Measurements from ENCODE around the gene COBLL1.

Gene COBLL1

DNA sequence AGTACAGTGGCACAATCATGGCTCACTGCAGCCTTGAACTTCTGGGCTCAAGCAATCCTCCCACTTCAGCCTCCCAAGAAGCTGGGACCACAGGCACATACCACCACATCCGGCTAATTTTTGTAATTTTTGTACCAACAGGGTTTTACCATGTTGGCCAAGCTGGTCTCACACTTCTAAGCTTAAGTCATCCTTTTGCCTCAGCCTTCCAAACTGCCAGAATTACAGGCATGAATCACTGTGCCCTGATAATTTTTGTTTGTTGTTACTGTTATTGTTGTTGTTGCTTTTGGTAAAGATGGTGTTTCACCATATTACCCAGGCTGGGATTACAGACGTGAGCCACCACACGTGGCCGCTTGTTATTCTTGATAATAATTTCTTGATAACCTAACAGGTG, 10.5 kb upstream of the COBLL1 start:
- no peak for DNase-seq (ENCODE audit: extremely low read depth, low read depth)
- H3K4me3 ChIP-seq (replicated peaks; ENCODE audit: low read depth, low read length) = no peak overlapping the region
- TF ChIP-seq, protein P1, sequence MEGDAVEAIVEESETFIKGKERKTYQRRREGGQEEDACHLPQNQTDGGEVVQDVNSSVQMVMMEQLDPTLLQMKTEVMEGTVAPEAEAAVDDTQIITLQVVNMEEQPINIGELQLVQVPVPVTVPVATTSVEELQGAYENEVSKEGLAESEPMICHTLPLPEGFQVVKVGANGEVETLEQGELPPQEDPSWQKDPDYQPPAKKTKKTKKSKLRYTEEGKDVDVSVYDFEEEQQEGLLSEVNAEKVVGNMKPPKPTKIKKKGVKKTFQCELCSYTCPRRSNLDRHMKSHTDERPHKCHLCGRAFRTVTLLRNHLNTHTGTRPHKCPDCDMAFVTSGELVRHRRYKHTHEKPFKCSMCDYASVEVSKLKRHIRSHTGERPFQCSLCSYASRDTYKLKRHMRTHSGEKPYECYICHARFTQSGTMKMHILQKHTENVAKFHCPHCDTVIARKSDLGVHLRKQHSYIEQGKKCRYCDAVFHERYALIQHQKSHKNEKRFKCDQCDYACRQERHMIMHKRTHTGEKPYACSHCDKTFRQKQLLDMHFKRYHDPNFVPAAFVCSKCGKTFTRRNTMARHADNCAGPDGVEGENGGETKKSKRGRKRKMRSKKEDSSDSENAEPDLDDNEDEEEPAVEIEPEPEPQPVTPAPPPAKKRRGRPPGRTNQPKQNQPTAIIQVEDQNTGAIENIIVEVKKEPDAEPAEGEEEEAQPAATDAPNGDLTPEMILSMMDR (IDR thresholded peaks at IDR 0.05; ENCODE audit: low read depth, low read length, missing control alignments) = no peak

DNA sequence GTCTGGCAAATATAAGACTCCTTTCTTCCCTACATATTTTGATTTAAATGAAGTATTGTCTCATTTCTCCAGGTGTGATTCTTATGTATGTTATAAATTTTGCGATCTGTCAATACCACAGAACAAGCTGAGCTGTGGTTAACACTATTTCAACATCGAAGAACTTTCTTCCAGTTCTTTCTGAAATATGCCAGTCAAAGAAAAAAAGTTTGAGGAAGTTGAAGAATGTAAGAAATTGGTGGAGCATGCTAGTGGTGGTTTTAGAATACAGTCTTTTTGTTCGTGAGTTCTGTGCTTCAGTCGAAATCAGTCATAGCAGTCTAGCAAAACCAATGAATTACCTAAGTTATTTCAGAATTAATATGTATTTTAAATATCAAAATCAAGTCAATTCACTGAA, 8.6 kb upstream of the COBLL1 start:
- DNase-seq (ENCODE audit: extremely low read depth, low read depth) = no peak
- TF ChIP-seq, protein P1 (IDR thresholded peaks at IDR 0.05; ENCODE audit: low read depth, low read length, missing control alignments) = no peak
- no peak overlapping the region for H3K4me3 ChIP-seq (replicated peaks; ENCODE audit: low read depth, low read length)

DNA sequence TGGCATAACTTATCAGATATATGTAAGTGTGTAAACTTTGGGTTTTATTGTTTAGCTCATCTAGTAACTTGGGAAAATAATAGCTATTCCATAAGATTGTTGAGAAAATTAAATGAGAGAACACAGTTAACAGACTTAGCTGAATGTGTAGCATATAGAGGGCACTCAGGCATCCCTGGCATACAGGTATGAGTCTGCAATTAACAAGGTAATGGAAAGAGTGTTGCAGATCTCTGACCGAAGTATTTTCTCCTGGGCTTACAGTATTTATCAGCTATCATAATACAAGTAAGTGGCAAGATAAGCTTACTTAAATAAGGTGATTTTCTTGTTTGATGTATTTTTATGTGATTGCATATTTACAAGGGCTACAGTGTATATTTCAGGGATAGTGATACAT, 7.9 kb upstream of the COBLL1 start:
- DNase-seq (ENCODE audit: extremely low read depth, low read depth) = no peak
- TF ChIP-seq, protein P1 (IDR thresholded peaks at IDR 0.05; ENCODE audit: low read depth, low read length, missing control alignments) = no peak
- no peak overlapping the region for H3K4me3 ChIP-seq (replicated peaks; ENCODE audit: low read depth, low read length)

DNA sequence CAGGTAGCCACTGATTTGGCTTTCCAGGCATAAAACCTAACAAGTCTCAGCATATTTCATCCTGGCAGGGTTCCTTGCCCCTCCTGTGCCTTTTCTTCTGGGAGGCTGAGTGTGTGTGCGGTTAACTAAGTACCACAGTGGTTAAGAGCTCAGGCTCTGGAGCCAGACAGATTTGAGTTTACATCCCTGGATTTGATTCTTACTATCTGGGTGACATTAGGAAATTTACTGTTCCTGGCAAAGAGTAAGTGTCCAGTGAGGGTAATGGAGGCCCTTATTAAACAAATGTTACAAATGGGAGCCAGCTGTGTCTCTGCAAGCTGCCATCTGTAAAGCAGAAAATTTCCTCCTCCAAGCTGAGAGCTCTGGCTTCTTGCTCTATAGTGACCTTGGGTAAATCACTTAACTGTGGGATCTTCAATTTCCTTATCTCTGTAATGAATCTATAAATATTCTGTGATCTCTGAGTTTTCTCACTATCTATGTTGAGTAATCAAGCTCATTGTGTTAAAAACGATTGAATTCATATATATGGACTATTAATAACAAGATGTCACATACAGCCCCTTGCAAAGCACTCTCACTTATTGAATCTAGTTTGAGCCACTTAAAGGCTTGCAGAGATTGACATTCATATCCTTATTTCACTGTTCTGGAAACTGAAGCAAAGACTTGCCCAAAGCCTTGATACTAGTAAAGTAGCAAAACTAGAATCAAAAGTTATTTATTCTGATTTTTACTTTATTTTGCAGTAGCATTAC, 6.5 kb upstream of the COBLL1 start:
- H3K4me3 ChIP-seq (replicated peaks; ENCODE audit: low read depth, low read length) = no peak overlapping the region
- TF ChIP-seq, protein P1 (IDR thresholded peaks at IDR 0.05; ENCODE audit: low read depth, low read length, missing control alignments) = no peak
- peak; percentile 83 for DNase-seq (ENCODE audit: extremely low read depth, low read depth)

DNA sequence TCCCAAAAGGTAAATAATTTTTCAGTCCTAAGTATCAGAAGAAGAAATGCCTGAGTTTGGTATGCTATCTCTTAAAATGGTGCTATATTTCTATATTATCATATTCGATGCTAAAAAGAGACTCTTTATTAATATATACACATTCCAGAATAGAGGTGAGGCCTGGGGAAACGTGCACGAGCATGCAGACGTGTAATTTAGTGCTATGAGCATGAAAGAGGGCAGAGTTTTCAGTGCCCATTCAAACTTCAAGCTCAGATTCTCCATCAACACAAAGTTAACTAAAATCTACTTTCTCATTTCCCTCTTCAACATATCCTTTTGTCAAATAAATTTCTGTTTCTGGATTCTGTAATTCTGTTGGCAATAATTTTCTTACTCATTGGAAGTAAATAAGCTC, 5.7 kb upstream of the COBLL1 start:
- no peak overlapping the region for H3K4me3 ChIP-seq (replicated peaks; ENCODE audit: low read depth, low read length)
- TF ChIP-seq, protein P1 (IDR thresholded peaks at IDR 0.05; ENCODE audit: low read depth, low read length, missing control alignments) = no peak
- no peak for DNase-seq (ENCODE audit: extremely low read depth, low read depth)

DNA sequence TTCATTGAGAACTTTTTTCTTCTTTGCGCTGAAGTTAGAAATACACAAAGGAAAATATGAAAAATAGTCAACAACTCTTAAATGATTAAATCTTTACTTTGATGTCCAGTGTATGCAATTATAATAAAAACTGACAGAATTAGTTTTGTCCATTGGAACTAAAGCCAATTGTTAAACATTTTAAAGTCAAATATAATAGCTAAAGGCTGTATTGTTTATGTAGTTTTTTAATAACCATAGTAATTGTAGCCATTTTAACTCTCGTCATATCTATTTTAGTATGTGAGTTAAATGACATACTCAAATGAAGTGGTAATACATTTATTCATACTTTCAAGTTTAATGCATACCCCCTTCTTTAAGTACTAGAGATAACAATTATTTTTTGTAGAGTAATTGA, 4.7 kb upstream of the COBLL1 start:
- no peak overlapping the region for H3K4me3 ChIP-seq (replicated peaks; ENCODE audit: low read depth, low read length)
- TF ChIP-seq, protein P1 (IDR thresholded peaks at IDR 0.05; ENCODE audit: low read depth, low read length, missing control alignments) = no peak
- DNase-seq (ENCODE audit: extremely low read depth, low read depth) = no peak
